Loucy (cell line): Measurements from ENCODE around the gene TECRL.

Source experiments
- CTCF ChIP-seq: fragments of 200-600 bp; sonication (generic); conservative IDR thresholded peaks from 2 replicates; pipeline ENCODE4 v1.5.1; 2014; ENCODE audit warnings: mild to moderate bottlenecking, antibody characterized with exemption, low read length
- EZH2phosphoT487 ChIP-seq: fragments of 200-600 bp; IDR thresholded peaks from 2 replicates; pipeline ENCODE4 v1.6.1; 2018; ENCODE audit warnings: antibody characterized with exemption, mild to moderate bottlenecking, moderate library complexity, borderline replicate concordance

- TF ChIP-seq CTCF, result no peak
- TF ChIP-seq EZH2phosphoT487, result no peak
Measured at GRCh38 chr4:64384237-64385203, 24.7 kb downstream of the TECRL start.
